ENCODE measurements around the gene FTSJ3. TPM values are rescaled to one million over a fixed set of nuclear protein-coding genes. Genes with fewer than 3 reads are reported as not detected.
"Not testable (repeated sequence)": the region's sequence is repeated elsewhere in the genome, so short reads cannot be mapped to it uniquely, and the experiment has no call there.

The FTSJ3 gene
- total and polyA plus RNA-seq, 5 donors from 2014 or later = 19.9 to 39.4 (median 24.9) TPM

- Histone ChIP-seq H3K27me3 (ENCODE audit: control insufficient read depth, insufficient read depth, low read length) (no peaks in the 10 kb centered on the region), H3K9me3 (ENCODE audit: control insufficient read depth in 2 of 2, low read length in 2 of 2) (no peaks in the 10 kb centered on the region), H3K27ac (ENCODE audit: insufficient read depth, low read length, poor library complexity, severe bottlenecking) (no peak overlapping the region), H3K4me1 (ENCODE audit: control insufficient read depth, insufficient read depth, low read length, poor library complexity, severe bottlenecking) (peaks cover 10% of the 10 kb centered on the region), H3K36me3 (ENCODE audit: control insufficient read depth, insufficient read depth, low read length) (no peaks in the 10 kb centered on the region), H3K4me3 (ENCODE audit: low read depth, low read length) (no peak overlapping the region)
- Mint-ChIP-seq H3K27ac (peak overlapping the region; percentile 32 to 92 (median 91)), H3K4me1 (peaks cover 10 to 39% (median 20%) of the 10 kb centered on the region in 4 donors), H3K27me3 (peaks cover 10% of the 10 kb centered on the region), H3K36me3 (no peaks in the 10 kb centered on the region), H3K9me3 (peaks cover 0 to 4% (median 0%) of the 10 kb centered on the region in 7 donors), H3K4me3 (peak overlapping the region; percentile 48 to 70 (median 59))
- DNase-seq (no peak), ATAC-seq (ENCODE audit: low read depth in 2 of 2) (no peak)
Observed at GRCh38 chr17:63847525-63848249, 20.2 kb upstream of the FTSJ3 start.

- Mint-ChIP-seq H3K36me3 (no peaks in the 10 kb centered on the region), H3K9me3 (peaks cover 0 to 4% (median 2%) of the 10 kb centered on the region in 7 donors), H3K4me3 (peak overlapping the region in 2 of 4 donors; percentile 47 to 73), H3K27me3 (peaks cover 5% of the 10 kb centered on the region), H3K4me1 (peaks cover 12 to 46% (median 24%) of the 10 kb centered on the region in 4 donors), H3K27ac (peak overlapping the region in 1 of 3 donors; percentile 2)
- Histone ChIP-seq H3K4me1 (ENCODE audit: control insufficient read depth, insufficient read depth, low read length, poor library complexity, severe bottlenecking) (peaks cover 24% of the 10 kb centered on the region), H3K4me3 (ENCODE audit: low read depth, low read length) (no peak overlapping the region), H3K27ac (ENCODE audit: insufficient read depth, low read length, poor library complexity, severe bottlenecking) (no peak overlapping the region), H3K9me3 (ENCODE audit: control insufficient read depth in 2 of 2, low read length in 2 of 2) (no peaks in the 10 kb centered on the region), H3K27me3 (ENCODE audit: control insufficient read depth, insufficient read depth, low read length) (no peaks in the 10 kb centered on the region), H3K36me3 (ENCODE audit: control insufficient read depth, insufficient read depth, low read length) (no peaks in the 10 kb centered on the region)
- DNase-seq (no peak), ATAC-seq (ENCODE audit: low read depth in 2 of 2) (no peak)
Observed at GRCh38 chr17:63845509-63845908, 18.0 kb upstream of the FTSJ3 start.

DNA sequence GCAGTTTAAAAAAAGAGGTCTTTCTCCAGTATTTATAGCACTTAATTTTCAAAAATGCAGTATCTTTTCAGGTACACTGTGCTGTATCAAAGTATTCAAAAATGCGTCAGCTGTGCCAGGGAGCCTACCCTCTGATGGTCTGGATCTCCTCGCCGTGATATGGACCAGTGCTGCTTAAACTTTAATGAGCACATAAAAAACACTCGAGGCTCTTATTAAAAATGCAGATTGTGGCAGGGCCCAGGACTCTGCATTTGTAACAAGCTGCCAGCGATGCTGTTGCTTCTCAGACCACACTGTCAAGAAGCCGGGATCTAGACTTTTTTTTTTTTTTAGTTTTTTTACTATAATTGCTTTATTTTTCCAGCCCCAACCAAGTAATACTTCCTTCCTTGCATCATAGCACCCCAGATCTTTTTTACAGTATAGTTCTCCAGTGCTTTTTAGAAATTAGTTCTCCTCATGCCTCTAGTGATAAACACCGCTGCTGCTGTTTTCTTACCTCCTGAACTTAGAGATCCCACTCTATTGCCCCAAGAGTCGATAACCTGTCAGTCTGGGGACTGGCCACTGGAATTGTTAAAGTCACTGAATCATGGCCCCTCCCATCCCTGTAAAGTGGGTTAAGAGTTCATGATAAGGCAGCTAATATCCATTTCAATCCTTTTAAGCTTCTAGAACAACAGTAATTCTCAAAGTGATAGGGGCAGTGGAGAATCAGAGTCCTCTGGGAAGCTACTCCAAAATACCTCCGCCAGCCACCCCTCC lies 16.6 kb upstream of the FTSJ3 start:
- Histone ChIP-seq H3K36me3 (ENCODE audit: control insufficient read depth, insufficient read depth, low read length) (no peaks in the 10 kb centered on the region), H3K4me3 (ENCODE audit: low read depth, low read length) (no peak overlapping the region), H3K27me3 (ENCODE audit: control insufficient read depth, insufficient read depth, low read length) (no peaks in the 10 kb centered on the region), H3K9me3 (ENCODE audit: control insufficient read depth in 2 of 2, low read length in 2 of 2) (no peaks in the 10 kb centered on the region), H3K27ac (ENCODE audit: insufficient read depth, low read length, poor library complexity, severe bottlenecking) (peak overlapping the region; percentile 92), H3K4me1 (ENCODE audit: control insufficient read depth, insufficient read depth, low read length, poor library complexity, severe bottlenecking) (peaks cover 38% of the 10 kb centered on the region)
- Mint-ChIP-seq H3K27ac (peak overlapping the region; percentile 91 to 96 (median 94)), H3K4me3 (peak overlapping the region; percentile 88 to 96 (median 91)), H3K4me1 (peaks cover 14 to 54% (median 29%) of the 10 kb centered on the region in 4 donors), H3K36me3 (no peaks in the 10 kb centered on the region), H3K27me3 (peaks cover 4% of the 10 kb centered on the region), H3K9me3 (peaks cover 0 to 4% (median 2%) of the 10 kb centered on the region in 7 donors)
- DNase-seq = peak in 1 of 3 donors; percentile 19
- no peak for ATAC-seq (ENCODE audit: low read depth in 2 of 2)

- not testable (repeated sequence) for H3K9me3 ChIP-seq (ENCODE audit: control insufficient read depth in 2 of 2, low read length in 2 of 2); H3K27me3 ChIP-seq (ENCODE audit: control insufficient read depth, insufficient read depth, low read length); H3K36me3 Mint-ChIP-seq; H3K36me3 ChIP-seq (ENCODE audit: control insufficient read depth, insufficient read depth, low read length); H3K27me3 Mint-ChIP-seq; H3K9me3 Mint-ChIP-seq
- H3K4me1 ChIP-seq (ENCODE audit: control insufficient read depth, insufficient read depth, low read length, poor library complexity, severe bottlenecking) = peaks cover 44% of the 10 kb centered on the region
- peak overlapping the region; percentile 72 for H3K4me3 ChIP-seq (ENCODE audit: low read depth, low read length)
- ATAC-seq (ENCODE audit: low read depth in 2 of 2) (peak in 1 of 2 donors; percentile 11), DNase-seq (peak; percentile 25 to 75 (median 32))
- peak overlapping the region; percentile 91 to 96 (median 94) for H3K27ac Mint-ChIP-seq
- H3K4me1 Mint-ChIP-seq = peaks cover 14 to 54% (median 27%) of the 10 kb centered on the region in 4 donors
- peak overlapping the region; percentile 92 for H3K27ac ChIP-seq (ENCODE audit: insufficient read depth, low read length, poor library complexity, severe bottlenecking)
- peak overlapping the region; percentile 88 to 96 (median 91) for H3K4me3 Mint-ChIP-seq
Observed at GRCh38 chr17:63843387-63843888, 16.0 kb upstream of the FTSJ3 start.

- Histone ChIP-seq H3K27ac (ENCODE audit: insufficient read depth, low read length, poor library complexity, severe bottlenecking) (peak within 1 kb of the TSS; percentile 92), H3K4me3 (ENCODE audit: low read depth, low read length) (peak within 1 kb of the TSS; percentile 84), H3K36me3 (ENCODE audit: control insufficient read depth, insufficient read depth, low read length) (no peaks in the 10 kb centered on the region), H3K27me3 (ENCODE audit: control insufficient read depth, insufficient read depth, low read length) (no peaks in the 10 kb centered on the region), H3K4me1 (ENCODE audit: control insufficient read depth, insufficient read depth, low read length, poor library complexity, severe bottlenecking) (peaks cover 51% of the 10 kb centered on the region), H3K9me3 (ENCODE audit: control insufficient read depth in 2 of 2, low read length in 2 of 2) (no peaks in the 10 kb centered on the region)
- H3K27ac Mint-ChIP-seq = peak within 1 kb of the TSS; percentile 94 to 96 (median 94)
- H3K27me3 Mint-ChIP-seq = no peaks in the 10 kb centered on the region
- peaks cover 0 to 2% (median 0%) of the 10 kb centered on the region in 7 donors for H3K9me3 Mint-ChIP-seq
- ATAC-seq (ENCODE audit: low read depth in 2 of 2) (peak; percentile 89 to 92), DNase-seq (peak; percentile 98 to 99 (median 98))
- H3K4me3 Mint-ChIP-seq = peak within 1 kb of the TSS; percentile 90 to 96 (median 94)
- H3K36me3 Mint-ChIP-seq = no peaks in the 10 kb centered on the region
- peaks cover 14 to 54% (median 28%) of the 10 kb centered on the region in 4 donors for H3K4me1 Mint-ChIP-seq
Observed at GRCh38 chr17:63842540-63843386, 15.3 kb upstream of the FTSJ3 start, which contains the start of gene SMARCD2. SMARCD2 (minus strand) TSS chr17:63842685; CDS start chr17:63842674, 11 bp downstream.

DNA sequence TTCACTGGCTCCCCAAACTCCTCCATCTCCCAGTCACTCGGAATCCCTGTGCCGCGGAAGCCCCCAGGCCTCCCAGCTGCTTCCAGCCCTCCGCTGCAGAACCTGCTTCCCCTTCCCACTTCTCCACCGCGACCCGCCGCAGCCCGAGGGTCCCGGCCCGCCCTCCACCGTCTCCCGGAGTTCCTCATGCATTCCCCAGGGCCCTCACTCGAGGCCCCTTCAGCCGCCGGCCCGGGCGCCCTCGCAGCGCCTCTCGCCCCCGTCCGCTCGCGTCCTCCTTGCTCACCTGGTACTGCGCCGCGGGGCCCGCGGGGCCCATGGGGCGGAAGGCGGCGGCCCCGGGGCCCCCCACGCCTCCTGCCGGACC lies 14.7 kb upstream of the FTSJ3 start:
- Mint-ChIP-seq H3K4me3 (peak overlapping the region; percentile 90 to 96 (median 92)), H3K9me3 (peaks cover 0 to 2% (median 0%) of the 10 kb centered on the region in 7 donors), H3K4me1 (peaks cover 14 to 53% (median 27%) of the 10 kb centered on the region in 4 donors), H3K36me3 (peaks cover under 1% of the 10 kb centered on the region), H3K27me3 (no peaks in the 10 kb centered on the region), H3K27ac (peak overlapping the region; percentile 82 to 96 (median 85))
- DNase-seq = no peak
- Histone ChIP-seq H3K27ac (ENCODE audit: insufficient read depth, low read length, poor library complexity, severe bottlenecking) (peak overlapping the region; percentile 92), H3K9me3 (ENCODE audit: control insufficient read depth in 2 of 2, low read length in 2 of 2) (no peaks in the 10 kb centered on the region), H3K27me3 (ENCODE audit: control insufficient read depth, insufficient read depth, low read length) (no peaks in the 10 kb centered on the region), H3K36me3 (ENCODE audit: control insufficient read depth, insufficient read depth, low read length) (peaks cover 5% of the 10 kb centered on the region), H3K4me3 (ENCODE audit: low read depth, low read length) (peak overlapping the region; percentile 84), H3K4me1 (ENCODE audit: control insufficient read depth, insufficient read depth, low read length, poor library complexity, severe bottlenecking) (peaks cover 53% of the 10 kb centered on the region)
- peak; percentile 17 to 20 for ATAC-seq (ENCODE audit: low read depth in 2 of 2)
